ENCODE data around the gene PPP1R12C.
A peak's percentile ranks its signal among the peaks of the same experiment; 100 is the strongest.
"Not testable (repeated sequence)": the region's sequence is repeated elsewhere in the genome, so short reads cannot be mapped to it uniquely, and the experiment has no call there.

PPP1R12C gene

DNA sequence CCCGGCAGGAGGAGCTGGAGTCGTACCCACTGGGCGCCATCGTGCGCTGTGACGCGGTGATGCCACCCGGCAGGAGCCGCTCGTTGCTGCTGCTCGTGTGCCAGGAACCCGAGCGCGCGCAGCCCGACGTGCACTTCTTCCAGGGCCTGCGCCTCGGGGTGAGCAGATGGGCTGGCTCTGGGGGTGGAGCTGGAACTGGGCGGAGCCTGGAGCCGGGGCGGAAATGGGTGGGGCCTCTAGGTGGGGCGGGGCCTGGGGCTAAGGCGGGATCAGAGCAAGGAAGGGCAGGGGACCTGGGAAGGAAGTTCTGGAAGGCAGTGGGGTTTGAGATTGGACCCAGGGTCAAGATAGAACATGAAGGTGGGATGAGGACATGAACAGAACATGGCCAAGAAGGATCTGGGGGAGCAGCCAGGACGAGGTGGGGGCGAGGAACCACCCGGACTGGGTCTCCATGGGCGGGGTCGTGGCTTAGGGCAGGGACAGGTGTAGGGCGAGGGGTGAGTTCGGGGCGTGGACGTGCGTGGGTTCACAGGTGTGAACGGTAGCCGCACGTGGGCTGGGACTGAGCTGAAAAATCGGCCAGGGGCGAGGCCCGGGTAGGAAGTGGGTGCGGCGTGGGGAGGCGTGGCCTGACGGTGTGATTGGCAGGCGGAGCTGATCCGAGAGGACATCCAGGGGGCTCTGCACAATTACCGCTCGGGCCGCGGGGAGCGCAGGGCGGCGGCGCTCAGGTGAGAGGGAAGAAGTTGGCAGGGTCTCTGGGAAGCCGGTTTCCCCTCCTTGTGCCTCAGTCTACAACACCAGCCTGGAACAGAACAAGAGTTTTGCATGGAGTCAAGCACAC is 37.1 kb downstream of the PPP1R12C start:
- DNase-seq (ENCODE audit: extremely low spot score, insufficient read length, low read depth): no peak
- peak; percentile 76 for FAIRE-seq

DNA sequence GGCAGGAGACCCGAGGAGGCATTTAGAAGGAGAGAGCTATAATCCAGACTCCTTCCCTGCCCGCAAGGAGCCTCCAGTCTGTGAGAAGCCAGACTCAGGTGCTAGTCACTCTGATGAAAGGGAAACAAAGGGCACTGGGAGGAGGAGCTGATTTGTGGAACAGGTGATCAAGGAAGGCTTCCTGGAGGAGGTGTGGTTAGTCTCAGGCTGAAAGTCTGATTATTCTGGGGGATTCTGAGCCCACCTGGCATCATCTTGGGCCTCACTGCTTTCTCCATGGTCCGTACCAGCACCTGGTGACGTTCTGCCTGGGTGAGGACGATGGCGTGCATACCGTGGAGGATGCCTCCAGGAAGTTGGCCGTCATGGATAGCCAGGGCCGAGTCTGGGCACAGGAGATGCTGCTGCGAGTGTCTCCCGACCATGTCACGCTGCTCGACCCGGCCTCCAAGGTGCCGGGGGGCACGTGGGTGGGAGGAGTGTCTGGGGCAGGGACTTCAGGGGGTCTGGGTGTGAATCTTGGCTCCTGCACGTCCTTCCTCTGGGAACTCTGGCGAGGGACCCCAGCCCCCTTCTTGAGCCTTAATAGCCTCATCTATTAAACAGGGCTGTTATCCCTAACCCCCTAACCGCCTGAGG is 37.9 kb downstream of the PPP1R12C start:
- FAIRE-seq: no peak

DNA sequence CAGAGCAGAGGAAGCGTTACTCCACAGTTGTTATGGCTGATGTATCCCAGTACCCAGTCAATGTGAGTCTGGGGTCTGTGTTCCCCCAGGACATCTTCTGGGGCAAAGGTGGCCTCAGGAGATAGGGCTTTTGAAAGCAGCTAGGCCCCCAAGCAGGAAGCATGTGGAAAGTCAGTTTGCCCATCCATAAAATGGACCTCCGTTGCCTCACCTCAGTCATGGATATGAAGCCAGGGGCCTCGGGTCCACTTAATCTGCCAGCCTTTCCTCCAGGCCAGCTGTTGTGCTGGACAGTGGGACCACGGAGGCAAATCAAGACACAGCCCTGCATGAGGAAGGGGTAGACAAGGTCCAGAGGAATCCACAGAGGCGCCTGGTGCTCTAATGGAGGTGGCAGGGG is 38.4 kb downstream of the PPP1R12C start:
- FAIRE-seq (no peak), DNase-seq (ENCODE audit: extremely low spot score, insufficient read length, low read depth) (no peak)

More for the DNA sequence above, 37.9 kb downstream of the PPP1R12C start:
- DNase-seq (ENCODE audit: extremely low spot score, insufficient read length, low read depth): no peak

GRCh38 chr19:55077106-55077505 is 40.3 kb downstream of the PPP1R12C start:
- DNase-seq (ENCODE audit: extremely low spot score, insufficient read length, low read depth) (no peak), FAIRE-seq (no peak)

DNA sequence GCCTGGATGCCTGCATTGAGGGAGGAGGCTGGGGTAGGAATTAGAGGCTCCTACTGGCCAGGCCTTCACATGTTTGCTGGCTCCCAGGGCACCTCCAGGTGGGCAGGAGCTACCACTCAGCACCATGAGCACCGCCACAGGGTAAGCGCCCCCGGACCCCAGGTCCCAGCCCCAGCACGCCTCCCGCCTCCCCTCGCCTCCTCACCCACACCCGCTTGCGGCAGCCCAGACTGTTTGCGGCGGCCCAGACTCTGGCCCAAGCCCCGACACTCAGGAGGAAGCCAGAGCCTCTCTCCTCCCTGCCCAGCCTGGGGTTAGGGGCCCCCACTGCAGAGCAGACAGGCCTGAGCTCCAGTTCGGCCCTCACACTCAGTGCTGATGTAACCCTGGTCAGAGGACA is 41.1 kb downstream of the PPP1R12C start:
- FAIRE-seq: no peak
- no peak for DNase-seq (ENCODE audit: extremely low spot score, insufficient read length, low read depth)

DNA sequence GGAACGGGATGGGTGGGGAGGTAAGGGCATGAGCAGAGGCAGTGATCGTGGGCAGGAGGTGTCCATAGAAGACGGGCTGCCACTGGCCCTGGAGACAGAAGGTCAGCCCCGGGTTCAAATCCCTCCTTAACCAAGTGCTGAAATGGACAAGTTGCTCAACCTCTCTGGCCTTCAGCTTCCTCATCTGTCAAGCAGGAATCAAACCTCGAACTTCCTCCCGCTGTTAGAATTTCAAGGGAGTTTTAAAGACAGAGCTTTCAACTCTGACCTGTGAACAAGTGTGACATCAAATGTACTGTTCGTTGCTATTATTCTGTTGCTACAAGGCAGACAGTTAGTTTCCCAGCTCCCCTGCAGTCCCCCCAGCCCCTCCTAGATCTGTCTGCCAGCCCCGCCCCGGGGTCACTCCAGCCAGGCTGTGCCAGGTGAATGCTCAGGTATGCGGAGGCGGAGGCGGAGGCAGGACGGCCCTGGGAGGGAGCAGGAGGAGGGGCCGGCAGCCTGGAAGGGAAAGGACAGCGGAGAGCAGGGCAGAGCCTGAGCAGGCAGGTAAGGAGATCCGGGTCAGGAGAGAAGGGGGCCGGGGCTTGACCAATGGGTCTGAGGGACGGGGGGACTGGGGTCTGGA is 42.0 kb downstream of the PPP1R12C start, which contains the start of gene EPS8L1:
TSS of gene EPS8L1 (plus strand) at position 499 of the 628 bp plus-strand sequence. CDS start 576 bp downstream, outside the sequence.
- no peak for DNase-seq (ENCODE audit: extremely low spot score, insufficient read length, low read depth)
- FAIRE-seq: no peak

- FAIRE-seq (no peak), DNase-seq (ENCODE audit: extremely low spot score, insufficient read length, low read depth) (no peak)
Observed at GRCh38 chr19:55071913-55072312, 45.5 kb downstream of the PPP1R12C start.

DNA sequence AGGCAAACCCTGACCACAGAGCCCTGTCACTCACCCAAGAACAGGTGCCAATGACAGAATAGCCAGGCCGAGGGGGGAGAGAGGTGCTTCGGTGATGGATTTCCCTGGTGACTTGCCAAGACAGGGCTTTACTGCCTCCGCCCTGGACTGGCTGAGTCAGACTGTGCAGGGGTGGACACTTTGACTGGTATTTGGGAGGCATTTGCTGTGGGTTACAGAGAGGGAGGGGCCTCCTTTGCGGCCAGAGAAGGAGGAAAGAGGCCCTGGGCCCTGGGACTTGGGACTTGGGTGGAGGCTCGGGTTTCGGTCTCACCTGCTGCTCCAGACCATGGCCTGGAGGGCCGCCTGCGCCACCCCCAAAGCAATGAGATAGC is 46.3 kb downstream of the PPP1R12C start:
- DNase-seq (ENCODE audit: extremely low spot score, insufficient read length, low read depth): no peak
- FAIRE-seq: no peak

- FAIRE-seq: no peak
- no peak for DNase-seq (ENCODE audit: extremely low spot score, insufficient read length, low read depth)
Observed at GRCh38 chr19:55070466-55071128, 46.8 kb downstream of the PPP1R12C start.

GRCh38 chr19:55069865-55070197 is 47.6 kb downstream of the PPP1R12C start:
- DNase-seq (ENCODE audit: extremely low spot score, insufficient read length, low read depth): no peak
- FAIRE-seq: no peak

GRCh38 chr19:55068950-55069864 is 48.2 kb downstream of the PPP1R12C start:
- FAIRE-seq (no peak), DNase-seq (ENCODE audit: extremely low spot score, insufficient read length, low read depth) (no peak)

DNA sequence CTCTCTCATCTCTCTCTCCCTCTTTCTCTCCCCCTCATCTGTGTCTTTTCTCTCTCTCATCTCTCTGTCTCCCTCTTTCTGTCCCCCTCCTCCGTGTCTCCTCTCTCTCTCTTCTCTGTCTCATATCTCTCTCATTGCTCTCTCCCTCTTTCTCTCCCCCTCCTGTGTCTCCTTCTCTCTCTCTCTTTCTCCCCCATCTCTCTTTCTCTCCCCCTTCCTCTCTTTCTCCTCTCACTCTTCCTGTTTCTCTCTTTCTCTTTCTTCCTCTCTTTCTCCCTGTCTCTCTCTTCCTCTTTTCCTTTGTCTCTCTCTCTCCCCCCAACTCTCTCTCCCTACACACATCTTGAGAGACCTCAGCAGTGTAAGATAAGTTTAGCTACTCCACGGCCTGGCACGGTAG is 49.6 kb downstream of the PPP1R12C start:
- FAIRE-seq (no peak), DNase-seq (ENCODE audit: extremely low spot score, insufficient read length, low read depth) (no peak)

DNA sequence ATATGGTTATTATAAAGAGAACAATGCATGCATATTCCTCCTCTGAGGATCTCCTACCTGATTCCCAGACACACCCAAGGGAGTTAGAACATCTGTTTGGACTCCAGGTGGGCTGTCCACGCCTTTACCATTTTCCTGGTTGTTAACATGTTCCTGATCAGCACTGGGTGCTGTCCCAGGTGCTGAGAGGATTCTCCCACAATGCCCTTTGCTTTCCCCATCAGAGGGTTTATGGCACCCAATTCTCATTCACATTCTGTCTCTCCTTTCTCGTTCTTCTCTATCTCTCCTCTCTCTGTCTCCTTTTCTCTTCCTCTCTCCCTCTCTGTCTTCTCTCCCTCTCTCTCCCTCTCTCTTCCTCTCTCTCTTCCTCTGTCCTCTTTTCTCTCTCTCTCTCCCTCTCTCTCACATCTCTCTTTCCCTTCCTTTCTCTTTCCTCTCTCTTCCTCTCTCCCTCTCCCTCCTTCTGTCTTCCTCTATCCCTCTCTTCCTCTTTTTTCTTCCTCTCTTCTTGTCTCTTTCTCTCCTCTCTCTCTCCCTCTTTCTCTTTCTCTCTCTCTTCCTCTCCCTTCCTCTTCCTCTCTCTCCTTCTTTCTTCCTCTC is 51.2 kb downstream of the PPP1R12C start:
- DNase-seq (ENCODE audit: extremely low spot score, insufficient read length, low read depth) (no peak), FAIRE-seq (no peak)

GRCh38 chr19:55065516-55065915 is 51.9 kb downstream of the PPP1R12C start:
- DNase-seq (ENCODE audit: extremely low spot score, insufficient read length, low read depth); FAIRE-seq: not testable (repeated sequence)

- FAIRE-seq (no peak), DNase-seq (ENCODE audit: extremely low spot score, insufficient read length, low read depth) (no peak)
Observed at GRCh38 chr19:55063492-55063843, 54.0 kb downstream of the PPP1R12C start.

DNA sequence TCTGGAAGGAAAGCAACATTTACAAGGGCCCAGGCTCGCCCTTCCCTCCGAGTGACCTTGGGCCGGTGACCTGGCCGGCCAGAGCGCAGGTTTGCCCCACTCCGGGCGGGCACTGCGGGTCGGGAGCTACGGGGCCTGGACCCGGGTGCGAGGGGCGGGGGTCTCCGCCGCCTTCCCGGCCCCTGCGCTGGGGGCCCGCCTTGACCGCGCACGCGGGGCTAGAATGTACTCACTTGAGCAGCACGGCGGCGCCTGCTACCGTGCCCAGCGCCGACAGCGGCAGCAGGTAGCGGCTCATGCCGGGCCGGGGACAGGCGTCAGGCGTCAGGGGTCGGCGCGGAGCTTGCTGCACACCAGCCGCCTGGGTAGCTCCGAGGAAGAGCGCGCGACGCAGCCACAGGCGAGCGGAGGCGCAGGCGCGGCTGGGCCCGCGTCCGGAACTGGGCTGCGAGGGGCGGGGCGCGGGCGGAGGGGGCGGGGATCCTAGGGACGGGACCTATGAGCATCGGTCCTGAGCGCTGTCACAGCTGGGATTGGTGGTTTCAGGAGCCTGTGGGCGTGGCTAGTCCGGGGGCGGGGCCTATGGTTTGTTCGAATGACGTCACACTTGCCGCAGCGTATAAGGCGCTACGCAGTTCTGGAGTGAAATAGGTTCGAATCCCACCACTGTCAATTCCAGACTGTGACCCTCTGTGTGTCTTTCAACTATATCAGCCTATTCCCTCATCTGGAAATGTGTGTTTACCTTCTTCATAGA is 54.5 kb downstream of the PPP1R12C start, which contains the start of gene RDH13:
TSS of gene RDH13 (minus strand) at position 414 of the 757 bp plus-strand sequence. CDS start at position 298, 116 bp downstream.
- FAIRE-seq: peak; percentile 80

GRCh38 chr19:55060287-55060686 is 57.1 kb downstream of the PPP1R12C start:
- DNase-seq (ENCODE audit: extremely low spot score, insufficient read length, low read depth); FAIRE-seq: not testable (repeated sequence)

More for the DNA sequence above, 54.5 kb downstream of the PPP1R12C start, which contains the start of gene RDH13:
- DNase-seq (ENCODE audit: extremely low spot score, insufficient read length, low read depth): peak; percentile 91
